Neural crest cell (in vitro differentiated cells): ENCODE measurements around the gene CFAP221. TPM values are rescaled to one million over a fixed set of nuclear protein-coding genes. Genes with fewer than 3 reads are reported as not detected.

Experiments
- DNase-seq: peaks from one replicate; pipeline ENCODE4 v3.0.0; 2021; ENCODE audit warnings: low read depth, mixed read lengths, low spot score
- H3K27ac Mint-ChIP-seq: one replicate; pipeline ENCODE4 v1.8.0; 2021; ENCODE audit warnings: mild to moderate bottlenecking, mixed read lengths; ENCODE audit not compliant: unreplicated experiment
- H3K27me3 Mint-ChIP-seq: 2 replicates; pipeline ENCODE4 v1.8.0; 2021; ENCODE audit warnings: low read depth, mild to moderate bottlenecking, mixed read lengths
- H3K36me3 Mint-ChIP-seq: 2 replicates; pipeline ENCODE4 v1.8.0; 2021; ENCODE audit warnings: low read depth, mild to moderate bottlenecking, mixed read lengths
- H3K4me1 Mint-ChIP-seq: 2 replicates; pipeline ENCODE4 v1.8.0; 2021; ENCODE audit warnings: mixed read lengths
- H3K4me3 Mint-ChIP-seq: one replicate; pipeline ENCODE4 v1.8.0; 2021; ENCODE audit warnings: mild to moderate bottlenecking, mixed read lengths
- H3K9me3 Mint-ChIP-seq: 2 replicates; pipeline ENCODE4 v1.8.0; 2021; ENCODE audit warnings: mixed read lengths
- total RNA-seq: library from RNA; stranded (reverse); gene quantifications from 2 replicates; pipeline ENCODE4 v1.2.1, GENCODE V29; 2021
- TF ChIP-seq, protein P1 (sequence below): fragments of 200-600 bp; sonication (generic); conservative IDR thresholded peaks from 2 replicates; pipeline ENCODE4 v1.5.0; 2021; ENCODE audit warnings: antibody characterized with exemption, mild to moderate bottlenecking

The CFAP221 gene
- total RNA-seq, 1 donor from 2014 or later, result 2.0 TPM

DNA sequence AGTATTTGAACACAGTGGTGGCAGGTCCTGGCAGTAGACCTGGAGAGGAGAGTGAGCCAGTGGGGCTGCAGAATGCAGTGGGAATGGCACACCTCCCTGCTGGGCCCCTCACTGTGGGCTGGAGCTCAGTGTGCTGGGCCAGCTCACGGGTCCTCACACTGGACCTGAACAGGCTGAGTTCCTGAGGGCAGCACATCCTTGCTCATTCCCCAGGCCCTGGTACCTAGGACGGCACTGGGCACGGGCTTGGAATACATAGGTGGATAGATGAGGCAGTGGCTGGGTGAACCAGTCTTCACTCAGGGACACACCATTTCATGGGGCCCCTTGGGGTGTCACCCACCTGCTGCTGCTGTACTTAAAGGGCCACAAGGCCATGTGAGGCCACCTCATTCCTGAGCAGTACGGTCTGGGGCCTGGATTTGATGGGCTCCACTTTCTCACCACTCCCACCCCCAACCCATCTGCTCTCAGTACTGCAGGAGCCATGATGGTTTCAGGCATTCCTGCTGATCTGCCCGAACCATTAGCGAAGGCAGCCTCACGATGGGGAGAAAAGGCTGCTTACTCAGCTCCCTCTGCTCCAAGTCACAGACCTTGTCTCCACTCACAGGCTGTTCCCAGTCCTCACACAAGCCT lies 138.9 kb downstream of the CFAP221 start:
- no peaks in the 10 kb centered on the region for H3K27me3 Mint-ChIP-seq
- no peak for DNase-seq
- H3K4me3 Mint-ChIP-seq, result peak overlapping the region; percentile 23
- H3K9me3 Mint-ChIP-seq, result no peaks in the 10 kb centered on the region
- no peak overlapping the region for H3K27ac Mint-ChIP-seq
- TF ChIP-seq, protein P1, sequence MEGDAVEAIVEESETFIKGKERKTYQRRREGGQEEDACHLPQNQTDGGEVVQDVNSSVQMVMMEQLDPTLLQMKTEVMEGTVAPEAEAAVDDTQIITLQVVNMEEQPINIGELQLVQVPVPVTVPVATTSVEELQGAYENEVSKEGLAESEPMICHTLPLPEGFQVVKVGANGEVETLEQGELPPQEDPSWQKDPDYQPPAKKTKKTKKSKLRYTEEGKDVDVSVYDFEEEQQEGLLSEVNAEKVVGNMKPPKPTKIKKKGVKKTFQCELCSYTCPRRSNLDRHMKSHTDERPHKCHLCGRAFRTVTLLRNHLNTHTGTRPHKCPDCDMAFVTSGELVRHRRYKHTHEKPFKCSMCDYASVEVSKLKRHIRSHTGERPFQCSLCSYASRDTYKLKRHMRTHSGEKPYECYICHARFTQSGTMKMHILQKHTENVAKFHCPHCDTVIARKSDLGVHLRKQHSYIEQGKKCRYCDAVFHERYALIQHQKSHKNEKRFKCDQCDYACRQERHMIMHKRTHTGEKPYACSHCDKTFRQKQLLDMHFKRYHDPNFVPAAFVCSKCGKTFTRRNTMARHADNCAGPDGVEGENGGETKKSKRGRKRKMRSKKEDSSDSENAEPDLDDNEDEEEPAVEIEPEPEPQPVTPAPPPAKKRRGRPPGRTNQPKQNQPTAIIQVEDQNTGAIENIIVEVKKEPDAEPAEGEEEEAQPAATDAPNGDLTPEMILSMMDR, result no peak
- H3K36me3 Mint-ChIP-seq, result peaks cover 11% of the 10 kb centered on the region
- H3K4me1 Mint-ChIP-seq, result peaks cover 54% of the 10 kb centered on the region

DNA sequence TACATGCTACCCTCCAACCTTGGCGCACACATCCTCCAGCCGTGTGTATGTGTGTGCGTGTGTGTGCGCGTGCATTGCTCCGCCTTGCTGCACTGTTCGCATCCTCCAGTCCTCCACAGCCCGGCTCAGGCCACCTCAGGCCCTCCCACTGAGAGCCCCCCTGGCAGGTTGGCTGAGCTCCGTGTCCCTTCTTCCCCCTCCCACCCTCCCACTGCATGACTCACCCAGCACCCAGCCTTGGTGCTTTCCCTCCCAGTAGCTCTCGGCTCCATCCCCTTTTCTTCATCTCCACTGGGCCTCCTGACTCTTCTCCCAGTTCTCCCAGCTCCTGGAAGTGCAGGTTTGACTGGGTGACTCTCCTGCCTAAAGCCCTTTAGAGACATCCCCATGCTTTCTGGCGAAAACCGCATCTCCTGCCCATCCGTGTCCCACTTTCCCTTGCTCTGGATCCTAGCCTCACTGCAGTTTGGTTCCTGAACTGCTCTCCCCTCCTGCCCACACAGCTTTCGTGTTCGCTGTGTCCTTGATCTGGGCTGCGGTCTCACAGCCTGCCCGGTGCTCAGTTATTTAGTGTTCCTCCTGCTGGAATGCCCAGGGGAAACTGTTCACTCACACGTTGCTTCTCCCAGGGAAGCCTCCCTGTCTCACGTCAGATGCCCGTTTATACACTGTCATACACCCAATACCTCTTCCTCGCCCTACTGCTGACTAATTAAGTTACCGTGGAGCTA lies 139.6 kb downstream of the CFAP221 start:
- Mint-ChIP-seq H3K9me3 (no peaks in the 10 kb centered on the region), H3K27ac (no peak overlapping the region), H3K36me3 (peaks cover 11% of the 10 kb centered on the region), H3K4me3 (peak overlapping the region; percentile 54), H3K4me1 (peaks cover 53% of the 10 kb centered on the region), H3K27me3 (no peaks in the 10 kb centered on the region)
- DNase-seq, result no peak
- TF ChIP-seq, protein P1, result no peak

DNA sequence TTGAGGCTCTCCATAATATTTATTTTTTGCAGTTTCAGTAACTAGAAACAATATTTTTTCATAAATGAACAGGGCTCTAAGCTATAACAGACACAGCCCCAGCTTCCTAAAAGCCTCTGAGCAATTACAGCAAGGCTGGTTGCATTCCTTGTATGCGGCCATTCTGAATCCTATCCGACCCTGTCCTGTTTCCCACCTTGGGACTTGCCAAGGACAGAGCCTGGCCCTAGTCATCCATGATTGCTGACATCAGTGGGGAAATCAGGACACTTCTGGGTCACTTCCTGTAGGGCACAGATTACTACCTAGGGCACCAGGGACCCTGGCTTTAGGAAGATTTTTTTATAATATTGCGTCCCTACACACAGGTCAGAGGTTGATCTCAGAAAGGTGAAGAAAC lies 140.3 kb downstream of the CFAP221 start:
- Mint-ChIP-seq H3K36me3 (peaks cover 14% of the 10 kb centered on the region), H3K4me3 (peak overlapping the region; percentile 54), H3K27ac (no peak overlapping the region), H3K4me1 (peaks cover 49% of the 10 kb centered on the region), H3K27me3 (no peaks in the 10 kb centered on the region), H3K9me3 (no peaks in the 10 kb centered on the region)
- TF ChIP-seq, protein P1, result no peak
- no peak for DNase-seq

DNA sequence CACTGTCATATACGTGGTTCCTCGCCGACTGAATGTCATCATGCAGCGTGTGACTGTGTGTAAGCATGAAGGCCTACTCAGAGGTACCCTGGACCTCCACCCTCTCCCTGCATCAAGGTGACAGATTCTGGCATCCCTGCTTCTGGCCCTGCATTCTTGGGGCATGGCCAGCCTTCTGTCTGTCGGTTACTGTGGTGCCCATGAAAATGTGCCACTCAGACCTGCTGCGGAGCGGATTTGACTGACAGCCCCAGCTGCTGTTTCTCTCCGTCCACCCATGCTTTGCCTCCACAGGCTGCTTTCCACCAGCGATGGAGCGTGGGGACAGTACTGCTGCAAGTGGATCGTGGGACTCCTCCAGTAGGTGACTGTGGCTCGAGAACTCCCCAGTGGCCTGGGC lies 144.4 kb downstream of the CFAP221 start:
- Mint-ChIP-seq H3K36me3 (peaks cover 10% of the 10 kb centered on the region), H3K4me1 (peaks cover 21% of the 10 kb centered on the region), H3K4me3 (no peak overlapping the region), H3K27ac (no peak overlapping the region), H3K9me3 (no peaks in the 10 kb centered on the region), H3K27me3 (no peaks in the 10 kb centered on the region)
- DNase-seq, result no peak
- TF ChIP-seq, protein P1, result no peak

DNA sequence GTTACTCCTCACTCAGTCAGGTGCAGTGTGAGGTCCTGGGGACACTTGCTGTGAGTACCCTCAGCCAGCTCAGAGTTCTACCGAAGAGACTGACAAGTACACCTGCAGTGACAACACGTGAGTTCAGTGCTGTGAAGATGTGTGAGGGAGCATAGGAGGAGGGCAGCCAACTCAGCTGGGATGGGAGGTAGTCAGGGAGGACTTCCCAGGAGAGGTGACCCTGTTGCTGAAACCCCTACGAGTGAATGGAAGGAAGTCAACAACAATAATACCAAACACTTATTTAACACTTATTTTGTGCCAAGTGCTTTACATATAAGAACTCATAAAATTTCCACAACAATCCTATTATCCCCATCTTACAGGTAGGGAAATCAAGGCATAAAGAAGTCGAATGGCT lies 145.0 kb downstream of the CFAP221 start:
- no peaks in the 10 kb centered on the region for H3K9me3 Mint-ChIP-seq
- no peaks in the 10 kb centered on the region for H3K27me3 Mint-ChIP-seq
- H3K4me1 Mint-ChIP-seq, result peaks cover 20% of the 10 kb centered on the region
- H3K4me3 Mint-ChIP-seq, result no peak overlapping the region
- TF ChIP-seq, protein P1, result no peak
- no peak overlapping the region for H3K27ac Mint-ChIP-seq
- DNase-seq, result no peak
- peaks cover 10% of the 10 kb centered on the region for H3K36me3 Mint-ChIP-seq
